Suprapubic skin (tissue), 4 donors: ENCODE data around the gene TBRG4. TPM values are rescaled to one million over a fixed set of nuclear protein-coding genes. Genes with fewer than 3 reads are reported as not detected.

Experiments
- DNase-seq, 2 donors: peaks; one replicate each; pipeline ENCODE4 v3.0.0-alpha.2; 2019; ENCODE audit warnings: low spot score in 2 of 2
- H3K27ac ChIP-seq: fragments of 200-600 bp; sonication (generic); one replicate; pipeline ENCODE4 v1.5.1; 2019
- H3K27me3 ChIP-seq: fragments of 200-600 bp; sonication (generic); one replicate; pipeline ENCODE4 v1.5.1; 2019
- H3K36me3 ChIP-seq: fragments of 200-600 bp; sonication (generic); one replicate; pipeline ENCODE4 v1.5.1; 2019
- H3K4me1 ChIP-seq: fragments of 200-600 bp; sonication (generic); one replicate; pipeline ENCODE4 v1.5.1; 2019
- H3K4me3 ChIP-seq: fragments of 200-600 bp; sonication (generic); one replicate; pipeline ENCODE4 v1.5.1; 2019; ENCODE audit warnings: mild to moderate bottlenecking
- H3K9me3 ChIP-seq: fragments of 200-600 bp; sonication (generic); one replicate; pipeline ENCODE4 v1.5.1; 2019
- CTCF ChIP-seq, 2 donors: fragments of 200-600 bp in 1 of 2; fragments of 450-650 bp in 1 of 2; sonication (generic) in 1 of 2; IDR thresholded peaks; one replicate each; pipeline ENCODE4 v1.5.1; 2016 to 2019; ENCODE audit warnings: antibody characterized with exemption in 2 of 2, mild to moderate bottlenecking in 1 of 2, moderate library complexity in 1 of 2
- EP300 ChIP-seq: sonication (generic); formaldehyde crosslinking; IDR thresholded peaks from one replicate; pipeline ENCODE4 v1.6.1; 2017; ENCODE audit warnings: antibody characterized with exemption
- POLR2A ChIP-seq, 2 donors: fragments of 450-650 bp; IDR thresholded peaks; one replicate each; pipeline ENCODE4 v1.6.1; 2017; ENCODE audit warnings: antibody characterized with exemption in 2 of 2, mild to moderate bottlenecking in 2 of 2, moderate library complexity in 2 of 2
- POLR2AphosphoS5 ChIP-seq, 3 donors: sonication (generic); formaldehyde crosslinking; IDR thresholded peaks; one replicate each; pipeline ENCODE4 v1.6.1; 2017; ENCODE audit warnings: antibody characterized with exemption in 3 of 3
- WGBS: methylation state at CpG from one replicate; pipeline ENCODE4 v1.1.5; 2018; 5-methylcytosine and 5-hydroxymethylcytosine counted together
- total RNA-seq, 4 donors: library from RNA; depleted of rRNA; stranded (reverse); fragments of >200 nt; gene quantifications; one replicate each; pipeline ENCODE4 v1.1.0, GENCODE V29; 2016

The TBRG4 gene
- total RNA-seq, 4 donors from 2014 or later: 49.9 to 82.8 (median 68.9) TPM

GRCh38 chr7:45148653-45148973 lies 37.1 kb upstream of the TBRG4 start:
- Histone ChIP-seq H3K36me3 (no peaks in the 10 kb centered on the region), H3K9me3 (no peaks in the 10 kb centered on the region), H3K27me3 (peaks cover 26% of the 10 kb centered on the region), H3K4me3 (no peak overlapping the region), H3K4me1 (no peaks in the 10 kb centered on the region), H3K27ac (no peak overlapping the region)
- 80% methylated on average over 10 of the region's 10 CpGs for WGBS
- TF ChIP-seq CTCF (IDR thresholded peaks at IDR 0.05) (no peak), POLR2AphosphoS5 (IDR thresholded peaks at IDR 0.05) (no peak), POLR2A (IDR thresholded peaks at IDR 0.05) (no peak), EP300 (no peak)
- DNase-seq: no peak

DNA sequence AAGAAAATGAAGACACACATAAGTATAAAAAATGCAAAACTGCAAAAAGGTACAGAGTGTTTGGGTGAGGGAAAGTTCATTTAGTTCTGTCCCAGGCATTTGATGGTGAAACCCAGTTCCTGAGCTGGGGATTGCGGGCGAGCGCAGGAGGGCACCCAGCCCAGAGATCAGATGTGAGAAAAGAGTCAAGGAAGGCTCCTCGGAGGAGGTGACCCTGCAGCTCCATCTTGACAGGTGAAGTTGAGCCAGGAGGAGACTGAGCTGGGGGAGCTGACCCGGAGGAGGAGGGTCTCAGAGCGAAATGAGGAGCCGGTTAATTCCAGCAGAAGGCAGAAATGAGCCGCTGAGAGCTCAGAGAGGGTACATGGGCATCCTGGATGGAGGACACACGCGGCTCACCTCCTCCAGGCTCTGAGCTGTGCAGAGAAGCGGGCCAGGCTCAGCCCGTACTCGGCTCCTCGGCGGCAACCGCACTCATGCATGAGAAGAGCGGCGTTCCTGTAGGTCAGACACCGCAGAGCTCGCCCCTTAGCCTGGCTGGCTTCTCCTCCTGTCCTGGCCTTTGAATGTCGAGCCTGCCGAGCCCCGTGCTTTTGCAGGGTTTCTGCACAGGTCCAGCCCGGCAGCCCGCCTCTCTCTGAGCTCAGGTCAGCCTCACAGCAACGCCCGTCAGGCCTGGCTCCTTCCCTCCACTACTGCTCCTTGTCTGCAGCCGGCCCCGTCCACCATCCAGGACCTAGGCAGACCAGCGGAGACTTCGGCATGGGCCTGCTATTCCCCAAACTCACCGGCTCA lies 36.6 kb upstream of the TBRG4 start:
- DNase-seq: peak; percentile 49 to 77
- peaks cover 26% of the 10 kb centered on the region for H3K27me3 ChIP-seq
- H3K27ac ChIP-seq: no peak overlapping the region
- WGBS: 59% methylated on average over 28 of the region's 32 CpGs
- H3K4me3 ChIP-seq: no peak overlapping the region
- no peaks in the 10 kb centered on the region for H3K9me3 ChIP-seq
- TF ChIP-seq POLR2AphosphoS5 (IDR thresholded peaks at IDR 0.05) (no peak), CTCF (IDR thresholded peaks at IDR 0.05) (no peak), EP300 (no peak), POLR2A (IDR thresholded peaks at IDR 0.05) (no peak)
- no peaks in the 10 kb centered on the region for H3K4me1 ChIP-seq
- no peaks in the 10 kb centered on the region for H3K36me3 ChIP-seq

- no peak overlapping the region for H3K4me3 ChIP-seq
- no peak for TF ChIP-seq POLR2AphosphoS5 (IDR thresholded peaks at IDR 0.05)
- no peak for TF ChIP-seq POLR2A (IDR thresholded peaks at IDR 0.05)
- TF ChIP-seq EP300: no peak
- TF ChIP-seq CTCF (IDR thresholded peaks at IDR 0.05): no peak
- DNase-seq: peak; percentile 46 to 67
- 92% methylated on average over 4 of the region's 19 CpGs for WGBS
- H3K27me3 ChIP-seq: peaks cover 26% of the 10 kb centered on the region
- no peaks in the 10 kb centered on the region for H3K36me3 ChIP-seq
- no peak overlapping the region for H3K27ac ChIP-seq
- H3K9me3 ChIP-seq: no peaks in the 10 kb centered on the region
- no peaks in the 10 kb centered on the region for H3K4me1 ChIP-seq
These were observed 35.3 kb upstream of the TBRG4 start for GRCh38 chr7:45146531-45147379.

DNA sequence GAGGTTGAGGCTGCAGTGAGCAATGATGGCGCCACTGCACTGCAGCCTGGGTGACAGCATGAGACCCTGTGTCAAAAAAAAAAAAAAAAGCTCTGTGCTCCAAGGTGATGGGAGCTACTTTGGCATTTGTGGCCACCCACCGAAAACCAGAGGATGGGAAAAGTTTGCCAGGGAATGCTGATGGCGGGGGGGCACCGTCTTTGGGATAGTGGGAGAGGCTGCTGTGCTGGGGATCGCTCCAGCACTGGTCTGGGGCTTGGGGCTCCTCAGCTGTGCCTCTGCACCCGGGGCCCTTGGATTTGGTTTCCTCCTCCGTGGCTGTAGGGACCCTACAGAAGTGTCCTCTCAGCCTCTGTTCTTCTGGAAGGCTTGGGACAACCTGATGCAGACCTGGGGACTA lies 34.4 kb upstream of the TBRG4 start:
- no peaks in the 10 kb centered on the region for H3K9me3 ChIP-seq
- peaks cover 23% of the 10 kb centered on the region for H3K27me3 ChIP-seq
- 96% methylated on average over 4 of the region's 7 CpGs for WGBS
- H3K36me3 ChIP-seq: no peaks in the 10 kb centered on the region
- no peaks in the 10 kb centered on the region for H3K4me1 ChIP-seq
- no peak overlapping the region for H3K4me3 ChIP-seq
- H3K27ac ChIP-seq: no peak overlapping the region
- peak; percentile 20 to 62 for DNase-seq
- TF ChIP-seq CTCF (IDR thresholded peaks at IDR 0.05) (no peak), POLR2A (IDR thresholded peaks at IDR 0.05) (no peak), EP300 (no peak), POLR2AphosphoS5 (IDR thresholded peaks at IDR 0.05) (no peak)

- WGBS: 86% methylated on average over 4 of the region's 4 CpGs
- Histone ChIP-seq H3K27me3 (peaks cover 16% of the 10 kb centered on the region), H3K4me3 (no peak overlapping the region), H3K4me1 (no peaks in the 10 kb centered on the region), H3K27ac (no peak overlapping the region), H3K36me3 (no peaks in the 10 kb centered on the region), H3K9me3 (no peaks in the 10 kb centered on the region)
- no peak for DNase-seq
- TF ChIP-seq POLR2A (IDR thresholded peaks at IDR 0.05) (no peak), EP300 (no peak), POLR2AphosphoS5 (IDR thresholded peaks at IDR 0.05) (no peak), CTCF (IDR thresholded peaks at IDR 0.05) (no peak)
These were observed 32.1 kb upstream of the TBRG4 start for GRCh38 chr7:45143616-45144015.
